ENCODE data around the gene CDK16.

DNA sequence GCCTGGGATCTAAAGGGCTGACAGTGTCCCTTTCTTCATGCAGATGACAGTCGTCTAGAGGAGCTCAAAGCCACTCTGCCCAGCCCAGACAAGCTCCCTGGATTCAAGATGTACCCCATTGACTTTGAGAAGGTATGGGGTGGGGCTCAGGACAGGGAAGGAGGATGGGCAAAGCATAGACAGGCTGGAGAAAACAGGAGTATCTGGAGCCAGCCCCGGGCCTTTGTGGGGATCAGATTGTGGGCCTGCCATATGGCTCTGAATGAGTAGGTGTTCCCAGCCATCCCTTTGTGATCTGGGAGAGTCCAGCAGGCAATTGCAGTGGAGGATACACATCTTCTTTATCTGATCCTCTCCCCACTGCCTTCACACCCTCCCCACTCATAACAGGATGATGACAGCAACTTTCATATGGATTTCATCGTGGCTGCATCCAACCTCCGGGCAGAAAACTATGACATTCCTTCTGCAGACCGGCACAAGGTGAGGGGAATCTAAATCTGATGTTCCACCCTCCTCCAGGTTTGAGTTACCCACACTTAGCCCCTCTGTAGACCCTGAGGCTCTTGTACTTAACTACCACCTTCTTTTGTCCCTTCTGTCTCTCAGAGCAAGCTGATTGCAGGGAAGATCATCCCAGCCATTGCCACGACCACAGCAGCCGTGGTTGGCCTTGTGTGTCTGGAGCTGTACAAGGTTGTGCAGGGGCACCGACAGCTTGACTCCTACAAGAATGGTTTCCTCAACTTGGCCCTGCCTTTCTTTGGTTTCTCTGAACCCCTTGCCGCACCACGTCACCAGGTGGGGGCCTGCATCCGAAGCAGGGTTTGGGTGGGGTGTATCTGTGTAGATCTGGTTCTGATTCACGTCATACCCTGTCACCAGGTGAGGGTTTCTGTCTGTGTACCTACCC is 5.8 kb upstream of the CDK16 start:
- TF ChIP-seq, protein P1, sequence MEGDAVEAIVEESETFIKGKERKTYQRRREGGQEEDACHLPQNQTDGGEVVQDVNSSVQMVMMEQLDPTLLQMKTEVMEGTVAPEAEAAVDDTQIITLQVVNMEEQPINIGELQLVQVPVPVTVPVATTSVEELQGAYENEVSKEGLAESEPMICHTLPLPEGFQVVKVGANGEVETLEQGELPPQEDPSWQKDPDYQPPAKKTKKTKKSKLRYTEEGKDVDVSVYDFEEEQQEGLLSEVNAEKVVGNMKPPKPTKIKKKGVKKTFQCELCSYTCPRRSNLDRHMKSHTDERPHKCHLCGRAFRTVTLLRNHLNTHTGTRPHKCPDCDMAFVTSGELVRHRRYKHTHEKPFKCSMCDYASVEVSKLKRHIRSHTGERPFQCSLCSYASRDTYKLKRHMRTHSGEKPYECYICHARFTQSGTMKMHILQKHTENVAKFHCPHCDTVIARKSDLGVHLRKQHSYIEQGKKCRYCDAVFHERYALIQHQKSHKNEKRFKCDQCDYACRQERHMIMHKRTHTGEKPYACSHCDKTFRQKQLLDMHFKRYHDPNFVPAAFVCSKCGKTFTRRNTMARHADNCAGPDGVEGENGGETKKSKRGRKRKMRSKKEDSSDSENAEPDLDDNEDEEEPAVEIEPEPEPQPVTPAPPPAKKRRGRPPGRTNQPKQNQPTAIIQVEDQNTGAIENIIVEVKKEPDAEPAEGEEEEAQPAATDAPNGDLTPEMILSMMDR (conservative IDR thresholded peaks at IDR 0.05; ENCODE audit: low read depth, low read length), result no peak
- TF ChIP-seq EZH2 (IDR thresholded peaks at IDR 0.05; ENCODE audit: borderline replicate concordance, low read depth, low read length, poor library complexity, severe bottlenecking), result no peak
